GM12878 (cell line): Measurements from ENCODE around the gene EEF1G. TPM values are rescaled to one million over a fixed set of nuclear protein-coding genes. Genes with fewer than 3 reads are reported as not detected.

Experiments used
- BCL11A ChIP-seq: IDR thresholded peaks from 2 replicates; pipeline ENCODE4 v1.6.1; 2011; ENCODE audit warnings: low read depth, low read length
- CBFB ChIP-seq: IDR thresholded peaks from 2 replicates; pipeline ENCODE4 v1.6.1; 2016; ENCODE audit warnings: antibody characterized with exemption, low read depth
- FOXK2 ChIP-seq: fragments of 450-650 bp; IDR thresholded peaks from 2 replicates; pipeline ENCODE4 v1.6.1; 2017; ENCODE audit warnings: mild to moderate bottlenecking, moderate library complexity
- IRF5 ChIP-seq: fragments of 450-650 bp; IDR thresholded peaks from 2 replicates; pipeline ENCODE4 v1.6.1; 2017; ENCODE audit warnings: borderline replicate concordance
- KAT2A ChIP-seq: conservative IDR thresholded peaks from 2 replicates; pipeline ENCODE4 v1.6.1; 2011; ENCODE audit warnings: low read depth, low read length; ENCODE audit not compliant: control insufficient read depth
- MLLT1 ChIP-seq: fragments of 450-650 bp; IDR thresholded peaks from 2 replicates; pipeline ENCODE4 v1.6.1; 2016; ENCODE audit warnings: mild to moderate bottlenecking
- MTA2 ChIP-seq: fragments of 450-650 bp; IDR thresholded peaks from 2 replicates; pipeline ENCODE4 v1.6.1; 2016; ENCODE audit warnings: low read depth, mild to moderate bottlenecking, moderate library complexity
- MYC ChIP-seq: IDR thresholded peaks from 2 replicates; pipeline ENCODE4 v1.6.1; 2011; ENCODE audit warnings: mild to moderate bottlenecking, low read length, moderate library complexity, inconsistent platforms; ENCODE audit not compliant: insufficient read depth, insufficient replicate concordance, insufficient read length, severe bottlenecking
- NFIC ChIP-seq: IDR thresholded peaks from 2 replicates; pipeline ENCODE4 v1.6.1; 2012; ENCODE audit warnings: low read depth, mild to moderate bottlenecking, inconsistent platforms, low read length, moderate library complexity
- NR2F1 ChIP-seq: fragments of 450-650 bp; conservative IDR thresholded peaks from 2 replicates; pipeline ENCODE4 v1.6.1; 2017; ENCODE audit warnings: mild to moderate bottlenecking
- RCOR1 ChIP-seq: conservative IDR thresholded peaks from 2 replicates; pipeline ENCODE4 v1.6.1; 2012; ENCODE audit warnings: low read depth, low read length, improper control_type of control experiment
- RUNX3 ChIP-seq: IDR thresholded peaks from 2 replicates; pipeline ENCODE4 v1.6.1; 2012; ENCODE audit warnings: low read length, inconsistent platforms
- SP1 ChIP-seq: IDR thresholded peaks from one replicate; pipeline ENCODE4 v1.6.1; 2011; ENCODE audit warnings: low read depth, low read length
- ZNF24 ChIP-seq: fragments of 450-650 bp; IDR thresholded peaks from 2 replicates; pipeline ENCODE4 v1.6.1; 2017; ENCODE audit warnings: antibody characterized with exemption, mild to moderate bottlenecking
- ZSCAN29 ChIP-seq: fragments of 450-650 bp; IDR thresholded peaks from 2 replicates; pipeline ENCODE4 v1.6.1; 2017; ENCODE audit warnings: mild to moderate bottlenecking, moderate library complexity
- polyA plus RNA-seq, 11 experiments: library from polyadenylated mRNA; depleted of rRNA in 4 of 11; unstranded in 6 of 11; stranded (reverse) in 5 of 11; fragments of >200 nt; fragmentation: Nextera tagmentation in 4 of 11; fragmentation: Illumina TruSeq in 1 of 11; extraction: Ambion mirVana in 4 of 11; extraction: Trizol in 1 of 11; gene quantifications; 1 replicate in 1 of 11; 2 replicates in 10 of 11; pipeline versions ENCODE4 v1.2.1 to v1.2.3, GENCODE V29; 2011 to 2016; ENCODE audit warnings: inconsistent platforms in 2 of 11, missing spikeins in 2 of 11, low read depth in 1 of 11
- total RNA-seq, 4 experiments: library from RNA; depleted of rRNA in 3 of 4; stranded (reverse); fragments of >200 nt in 3 of 4; fragmentation: Illumina TruSeq in 1 of 4; extraction: Trizol in 1 of 4; gene quantifications; 2 replicates each; pipeline versions ENCODE4 v1.2.1 to v1.2.3, GENCODE V29; 2013 to 2021
- TF ChIP-seq, protein P1 (sequence below): IDR thresholded peaks from 2 replicates; pipeline ENCODE4 v1.6.1; 2011; ENCODE audit warnings: borderline replicate concordance, low read depth, mild to moderate bottlenecking, moderate library complexity, low read length; ENCODE audit not compliant: insufficient read depth, poor library complexity, severe bottlenecking
- TF ChIP-seq, protein P2 (sequence below): fragments of 450-650 bp; IDR thresholded peaks from 2 replicates; pipeline ENCODE4 v1.6.1; 2017; ENCODE audit warnings: mild to moderate bottlenecking, moderate library complexity
- TF ChIP-seq, protein P3 (sequence below): IDR thresholded peaks from 2 replicates; pipeline ENCODE4 v1.6.1; 2011; ENCODE audit warnings: low read depth, low read length, improper control_type of control experiment, borderline replicate concordance

EEF1G gene
- total and polyA plus RNA-seq, 10 of the 15 experiments (the other 5 are each of a cell fraction or from before 2014, with no cell fraction given) = 850 to 2,739 (median 2,277) TPM

DNA sequence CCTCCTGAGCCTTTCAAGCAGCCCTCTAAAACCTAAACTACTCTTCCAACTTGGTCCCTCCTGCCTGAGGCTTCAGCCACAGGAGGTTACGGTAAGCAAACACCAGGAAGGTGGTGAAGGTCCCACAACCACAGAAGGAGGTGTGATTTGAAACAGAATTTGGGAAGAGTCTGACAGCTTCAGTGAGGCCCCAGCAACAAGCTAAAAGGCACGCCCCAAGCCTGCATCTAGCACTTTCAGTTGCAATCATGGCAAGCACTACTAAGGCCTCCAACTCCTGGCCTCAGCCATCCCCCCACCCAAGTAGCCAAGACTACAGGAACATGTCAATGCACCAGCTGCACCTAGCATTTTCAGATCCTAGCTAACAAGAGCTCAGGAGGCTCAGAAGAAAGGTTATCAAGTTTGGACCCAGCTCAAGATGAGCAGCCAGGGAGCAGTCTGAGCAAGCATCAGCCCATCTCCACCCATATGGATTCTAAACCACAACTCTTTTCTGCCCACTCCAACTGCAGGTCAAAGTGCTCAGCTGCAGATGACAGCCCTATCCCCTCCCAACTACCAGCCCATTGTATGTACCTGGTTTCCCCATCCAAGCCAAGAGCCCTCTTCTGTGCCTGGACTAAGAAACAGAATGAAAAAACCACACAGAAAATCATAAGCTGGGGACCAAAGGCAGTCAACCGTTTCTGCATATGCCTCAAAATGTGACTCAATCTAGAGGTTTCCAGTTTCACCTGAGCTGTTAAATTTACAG, 16.6 kb downstream of the EEF1G start (continued):
- TF ChIP-seq MTA2 = 0 out of 2 replicates have a peak, but pooled peaks have one; percentile 3
- TF ChIP-seq ZNF24 = no peak
- TF ChIP-seq KAT2A = no peak
- 0 out of 2 replicates have a peak, but pooled peaks have one; percentile 8 for TF ChIP-seq NR2F1
- peak; percentile 35 for TF ChIP-seq MYC
- peak; percentile 73; the same call in 1 of the 2 replicates for TF ChIP-seq RUNX3
- TF ChIP-seq, protein P1, sequence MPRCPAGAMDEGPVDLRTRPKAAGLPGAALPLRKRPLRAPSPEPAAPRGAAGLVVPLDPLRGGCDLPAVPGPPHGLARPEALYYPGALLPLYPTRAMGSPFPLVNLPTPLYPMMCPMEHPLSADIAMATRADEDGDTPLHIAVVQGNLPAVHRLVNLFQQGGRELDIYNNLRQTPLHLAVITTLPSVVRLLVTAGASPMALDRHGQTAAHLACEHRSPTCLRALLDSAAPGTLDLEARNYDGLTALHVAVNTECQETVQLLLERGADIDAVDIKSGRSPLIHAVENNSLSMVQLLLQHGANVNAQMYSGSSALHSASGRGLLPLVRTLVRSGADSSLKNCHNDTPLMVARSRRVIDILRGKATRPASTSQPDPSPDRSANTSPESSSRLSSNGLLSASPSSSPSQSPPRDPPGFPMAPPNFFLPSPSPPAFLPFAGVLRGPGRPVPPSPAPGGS = peak; percentile 2
- no peak for TF ChIP-seq BCL11A
- peak; percentile 43; the same call in 1 of the 2 replicates for TF ChIP-seq CBFB
- TF ChIP-seq MLLT1 = no peak
- no peak for TF ChIP-seq FOXK2
- TF ChIP-seq, protein P2, sequence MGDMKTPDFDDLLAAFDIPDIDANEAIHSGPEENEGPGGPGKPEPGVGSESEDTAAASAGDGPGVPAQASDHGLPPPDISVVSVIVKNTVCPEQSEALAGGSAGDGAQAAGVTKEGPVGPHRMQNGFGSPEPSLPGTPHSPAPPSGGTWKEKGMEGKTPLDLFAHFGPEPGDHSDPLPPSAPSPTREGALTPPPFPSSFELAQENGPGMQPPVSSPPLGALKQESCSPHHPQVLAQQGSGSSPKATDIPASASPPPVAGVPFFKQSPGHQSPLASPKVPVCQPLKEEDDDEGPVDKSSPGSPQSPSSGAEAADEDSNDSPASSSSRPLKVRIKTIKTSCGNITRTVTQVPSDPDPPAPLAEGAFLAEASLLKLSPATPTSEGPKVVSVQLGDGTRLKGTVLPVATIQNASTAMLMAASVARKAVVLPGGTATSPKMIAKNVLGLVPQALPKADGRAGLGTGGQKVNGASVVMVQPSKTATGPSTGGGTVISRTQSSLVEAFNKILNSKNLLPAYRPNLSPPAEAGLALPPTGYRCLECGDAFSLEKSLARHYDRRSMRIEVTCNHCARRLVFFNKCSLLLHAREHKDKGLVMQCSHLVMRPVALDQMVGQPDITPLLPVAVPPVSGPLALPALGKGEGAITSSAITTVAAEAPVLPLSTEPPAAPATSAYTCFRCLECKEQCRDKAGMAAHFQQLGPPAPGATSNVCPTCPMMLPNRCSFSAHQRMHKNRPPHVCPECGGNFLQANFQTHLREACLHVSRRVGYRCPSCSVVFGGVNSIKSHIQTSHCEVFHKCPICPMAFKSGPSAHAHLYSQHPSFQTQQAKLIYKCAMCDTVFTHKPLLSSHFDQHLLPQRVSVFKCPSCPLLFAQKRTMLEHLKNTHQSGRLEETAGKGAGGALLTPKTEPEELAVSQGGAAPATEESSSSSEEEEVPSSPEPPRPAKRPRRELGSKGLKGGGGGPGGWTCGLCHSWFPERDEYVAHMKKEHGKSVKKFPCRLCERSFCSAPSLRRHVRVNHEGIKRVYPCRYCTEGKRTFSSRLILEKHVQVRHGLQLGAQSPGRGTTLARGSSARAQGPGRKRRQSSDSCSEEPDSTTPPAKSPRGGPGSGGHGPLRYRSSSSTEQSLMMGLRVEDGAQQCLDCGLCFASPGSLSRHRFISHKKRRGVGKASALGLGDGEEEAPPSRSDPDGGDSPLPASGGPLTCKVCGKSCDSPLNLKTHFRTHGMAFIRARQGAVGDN = 0 out of 2 replicates have a peak, but pooled peaks have one; percentile 7
- TF ChIP-seq, protein P3, sequence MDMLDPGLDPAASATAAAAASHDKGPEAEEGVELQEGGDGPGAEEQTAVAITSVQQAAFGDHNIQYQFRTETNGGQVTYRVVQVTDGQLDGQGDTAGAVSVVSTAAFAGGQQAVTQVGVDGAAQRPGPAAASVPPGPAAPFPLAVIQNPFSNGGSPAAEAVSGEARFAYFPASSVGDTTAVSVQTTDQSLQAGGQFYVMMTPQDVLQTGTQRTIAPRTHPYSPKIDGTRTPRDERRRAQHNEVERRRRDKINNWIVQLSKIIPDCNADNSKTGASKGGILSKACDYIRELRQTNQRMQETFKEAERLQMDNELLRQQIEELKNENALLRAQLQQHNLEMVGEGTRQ = no peak
- no peak for TF ChIP-seq IRF5
- TF ChIP-seq RCOR1 = no peak
- no peak for TF ChIP-seq ZSCAN29
- no peak for TF ChIP-seq SP1
- TF ChIP-seq NFIC = peak; percentile 43; the same call in 1 of the 2 replicates
